C1 segment of cervical spinal cord (tissue), 14 donors: ENCODE results near the gene PRDX5.

Experiments
- DNase-seq, 14 donors: peaks; one replicate each; lab custom pipeline; 2025; lab: John Stamatoyannopoulos, UW

Gene PRDX5

DNA sequence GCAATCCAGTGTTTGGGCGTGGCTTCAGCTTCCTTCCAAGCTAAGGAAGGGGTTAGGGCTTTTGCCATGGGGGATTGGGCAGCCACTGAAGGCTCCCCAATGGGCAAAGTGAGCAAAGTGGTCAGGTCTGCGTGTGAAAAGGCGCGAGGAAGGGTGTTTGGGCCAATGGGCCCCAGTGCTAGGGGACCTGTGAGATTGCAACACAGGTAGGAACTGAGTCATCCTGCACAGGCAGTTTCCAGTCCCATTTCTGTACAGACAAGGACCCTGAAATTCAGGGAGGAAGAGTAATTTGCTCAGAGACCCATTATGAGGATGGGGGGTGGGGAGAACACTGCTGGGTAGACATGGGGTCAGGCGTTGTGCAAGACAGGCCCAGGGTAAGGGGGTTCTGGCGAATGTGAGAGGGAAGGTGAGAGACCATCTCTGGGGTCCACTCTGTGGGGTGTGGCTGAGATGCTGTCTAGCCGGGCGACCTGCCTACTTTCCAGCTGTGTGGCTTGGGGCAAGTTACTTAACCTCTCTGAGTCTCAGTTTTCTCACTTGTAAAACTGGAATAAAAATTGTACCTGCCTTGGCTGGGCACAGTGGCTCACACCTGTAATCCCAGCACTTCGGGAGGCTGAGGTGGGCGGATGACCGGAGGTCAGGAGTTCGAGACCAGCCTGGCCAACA is 29.4 kb downstream of the PRDX5 start:
- no peak for DNase-seq

DNA sequence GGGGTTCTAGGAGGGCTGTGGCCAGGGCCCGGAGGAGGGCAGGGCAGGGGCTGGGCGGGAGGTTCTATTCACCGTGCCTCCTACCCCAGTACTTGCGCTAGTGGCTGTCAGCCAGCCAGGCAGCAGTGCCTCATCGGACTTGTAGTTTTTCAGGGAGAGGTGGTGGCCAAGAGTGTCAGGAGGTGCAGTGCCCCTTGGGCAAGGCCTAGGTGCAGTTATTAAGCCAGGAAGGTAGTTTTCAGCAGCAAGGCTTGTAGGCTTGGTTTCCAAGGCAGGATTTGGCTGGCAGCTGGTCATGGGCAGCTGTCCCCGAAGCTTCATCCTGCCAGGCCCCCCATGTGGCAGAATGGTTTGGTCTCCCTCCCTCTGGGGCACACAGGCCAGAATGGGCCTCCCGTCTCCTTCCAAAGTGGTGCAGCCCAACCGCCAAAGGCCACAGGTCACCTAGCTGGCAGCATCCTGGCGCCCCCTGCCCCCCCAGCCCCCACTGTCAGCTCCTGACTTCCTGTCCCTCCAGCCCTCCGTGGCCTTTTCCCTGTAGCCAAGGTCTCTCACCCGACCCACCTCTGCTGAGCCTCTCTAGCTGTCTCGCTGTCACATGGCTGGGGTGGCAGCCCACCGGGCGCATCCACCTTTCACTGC is 30.6 kb downstream of the PRDX5 start:
- DNase-seq: peak in 3 of 14 donors; percentile 24 to 82 (median 28)

DNA sequence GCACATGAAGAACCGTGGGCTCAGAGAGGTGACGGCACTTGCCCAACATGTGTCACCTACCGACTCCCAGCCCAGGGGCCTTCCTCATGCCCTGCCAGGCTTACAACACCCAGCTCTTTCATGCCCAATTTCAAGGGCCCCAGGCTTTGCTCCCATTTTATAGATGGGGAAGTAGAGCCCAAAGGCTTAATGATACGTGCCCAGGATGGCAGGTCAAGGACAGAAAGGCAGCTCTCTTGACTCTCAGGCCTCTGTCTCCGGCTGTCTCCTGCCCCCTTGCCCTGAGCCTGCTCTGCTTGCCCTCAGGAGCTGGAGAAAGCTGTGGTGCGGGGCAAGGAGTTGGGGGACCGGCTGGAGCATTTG is 31.1 kb downstream of the PRDX5 start:
- no peak for DNase-seq

GRCh38 chr11:64349404-64349803 is 31.5 kb downstream of the PRDX5 start:
- no peak for DNase-seq

GRCh38 chr11:64351136-64351631 is 33.3 kb downstream of the PRDX5 start:
- no peak for DNase-seq

DNA sequence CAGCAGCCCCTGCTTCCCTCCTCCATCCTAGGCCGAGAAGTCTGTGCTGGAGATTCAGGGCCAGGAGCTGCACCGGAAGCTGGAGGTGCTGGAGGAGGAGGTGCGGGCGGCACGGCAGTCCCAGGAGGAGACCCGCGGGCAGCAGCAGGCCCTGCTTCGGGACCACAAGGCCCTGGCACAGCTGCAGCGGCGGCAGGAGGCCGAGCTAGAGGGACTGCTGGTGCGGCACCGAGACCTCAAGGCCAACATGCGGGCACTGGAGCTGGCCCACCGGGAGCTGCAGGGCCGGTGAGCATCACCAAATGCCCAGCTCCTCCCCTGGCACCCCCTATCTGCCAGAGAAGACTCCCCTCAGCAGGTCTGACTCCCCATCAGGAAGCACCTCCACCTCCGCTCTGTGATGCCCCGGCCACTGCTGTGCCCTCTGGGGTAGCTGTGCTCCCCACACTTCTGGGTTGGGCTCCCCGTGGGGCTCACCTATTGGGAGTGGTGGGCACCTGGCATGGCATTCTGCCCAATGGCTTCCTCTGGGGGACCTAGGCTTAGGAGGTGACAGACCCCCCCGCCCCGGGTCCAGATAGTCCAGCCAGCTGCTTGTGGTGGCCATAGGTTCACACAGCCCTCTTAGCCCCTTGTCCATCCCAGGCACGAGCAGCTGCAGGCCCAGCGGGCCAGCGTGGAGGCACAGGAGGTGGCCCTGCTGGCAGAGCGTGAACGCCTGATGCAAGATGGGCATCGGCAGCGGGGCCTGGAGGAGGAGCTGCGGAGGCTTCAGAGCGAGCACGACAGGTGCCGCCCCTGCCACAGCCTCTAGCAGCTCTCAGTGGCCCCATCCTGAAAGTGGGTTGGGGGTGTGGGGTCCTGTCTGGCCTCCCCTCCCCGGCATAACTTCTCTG is 34.4 kb downstream of the PRDX5 start:
- DNase-seq: peak in 1 of 14 donors; percentile 66

- peak in 1 of 14 donors; percentile 22 for DNase-seq
Measured at GRCh38 chr11:64352995-64353714, 35.2 kb downstream of the PRDX5 start.

DNA sequence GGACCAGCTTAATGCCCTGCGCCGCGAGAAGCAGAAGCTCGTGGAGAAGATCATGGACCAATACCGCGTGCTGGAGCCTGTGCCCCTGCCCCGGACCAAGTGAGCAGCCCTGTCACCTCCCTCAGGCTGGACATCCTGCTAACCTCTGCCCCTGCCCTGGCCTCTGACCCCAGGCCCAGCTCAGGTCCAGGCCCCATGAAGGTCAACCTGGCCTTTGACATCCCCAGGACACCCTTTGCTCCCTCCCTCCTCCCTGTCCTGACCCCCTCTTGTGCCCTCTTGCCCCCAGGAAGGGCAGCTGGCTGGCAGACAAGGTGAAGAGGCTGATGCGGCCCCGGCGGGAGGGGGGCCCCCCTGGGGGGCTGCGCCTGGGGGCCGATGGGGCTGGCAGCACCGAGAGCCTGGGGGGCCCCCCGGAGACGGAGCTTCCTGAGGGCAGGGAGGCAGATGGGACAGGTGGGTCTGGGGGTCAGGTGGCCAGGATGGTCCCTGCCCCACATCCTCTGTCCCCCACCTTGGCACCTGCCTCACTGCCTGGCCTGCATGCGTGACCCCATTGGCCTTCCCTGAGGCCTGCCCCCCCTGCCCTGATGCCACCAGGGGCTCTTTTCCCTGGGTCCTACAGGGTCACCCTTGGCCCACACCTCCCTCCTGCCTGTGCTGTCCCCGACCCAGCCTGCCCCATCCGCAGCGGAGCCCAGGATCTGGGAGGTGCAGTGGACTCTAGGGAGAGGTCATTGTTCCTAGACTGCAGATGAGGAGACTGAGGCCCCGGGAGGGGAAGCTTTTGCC is 36.0 kb downstream of the PRDX5 start:
- DNase-seq: no peak

DNA sequence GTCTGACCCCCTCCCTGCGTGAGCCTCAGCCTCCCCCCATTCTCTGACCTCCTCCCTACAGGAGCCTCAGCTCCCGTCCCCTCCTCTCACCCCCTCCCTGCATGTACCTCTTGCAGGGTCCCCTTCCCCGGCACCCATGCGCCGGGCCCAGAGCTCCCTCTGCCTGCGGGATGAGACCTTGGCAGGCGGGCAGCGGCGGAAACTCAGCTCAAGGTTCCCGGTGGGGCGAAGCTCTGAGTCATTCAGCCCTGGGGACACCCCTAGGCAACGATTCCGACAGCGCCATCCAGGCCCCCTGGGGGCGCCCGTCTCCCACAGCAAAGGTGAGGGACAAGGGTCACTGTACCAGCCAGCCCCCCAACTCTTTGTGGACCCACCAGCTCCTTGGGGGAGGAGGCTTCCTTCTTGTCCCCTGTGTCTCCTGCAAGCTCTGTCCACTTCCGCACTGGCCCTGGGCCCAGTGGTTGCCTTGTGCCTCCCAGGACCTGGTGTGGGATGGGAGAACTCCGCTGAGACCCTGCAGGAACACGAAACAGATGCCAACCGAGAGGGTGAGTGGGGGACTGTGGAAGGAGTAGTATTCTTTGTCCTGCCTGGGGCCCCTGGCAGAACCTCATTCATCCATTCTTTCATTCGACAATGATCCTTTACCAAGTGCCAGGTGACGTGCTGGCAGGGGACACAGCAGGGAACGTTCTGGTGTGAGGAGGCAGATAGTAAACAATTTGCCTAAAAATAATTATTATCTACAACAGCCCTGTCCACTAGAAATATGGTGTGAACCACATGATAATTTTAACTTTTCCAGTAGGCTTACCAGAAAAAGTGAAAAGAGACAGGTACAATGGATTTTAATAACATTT is 37.4 kb downstream of the PRDX5 start:
- peak in 11 of 14 donors; percentile 35 to 89 (median 66) for DNase-seq

DNA sequence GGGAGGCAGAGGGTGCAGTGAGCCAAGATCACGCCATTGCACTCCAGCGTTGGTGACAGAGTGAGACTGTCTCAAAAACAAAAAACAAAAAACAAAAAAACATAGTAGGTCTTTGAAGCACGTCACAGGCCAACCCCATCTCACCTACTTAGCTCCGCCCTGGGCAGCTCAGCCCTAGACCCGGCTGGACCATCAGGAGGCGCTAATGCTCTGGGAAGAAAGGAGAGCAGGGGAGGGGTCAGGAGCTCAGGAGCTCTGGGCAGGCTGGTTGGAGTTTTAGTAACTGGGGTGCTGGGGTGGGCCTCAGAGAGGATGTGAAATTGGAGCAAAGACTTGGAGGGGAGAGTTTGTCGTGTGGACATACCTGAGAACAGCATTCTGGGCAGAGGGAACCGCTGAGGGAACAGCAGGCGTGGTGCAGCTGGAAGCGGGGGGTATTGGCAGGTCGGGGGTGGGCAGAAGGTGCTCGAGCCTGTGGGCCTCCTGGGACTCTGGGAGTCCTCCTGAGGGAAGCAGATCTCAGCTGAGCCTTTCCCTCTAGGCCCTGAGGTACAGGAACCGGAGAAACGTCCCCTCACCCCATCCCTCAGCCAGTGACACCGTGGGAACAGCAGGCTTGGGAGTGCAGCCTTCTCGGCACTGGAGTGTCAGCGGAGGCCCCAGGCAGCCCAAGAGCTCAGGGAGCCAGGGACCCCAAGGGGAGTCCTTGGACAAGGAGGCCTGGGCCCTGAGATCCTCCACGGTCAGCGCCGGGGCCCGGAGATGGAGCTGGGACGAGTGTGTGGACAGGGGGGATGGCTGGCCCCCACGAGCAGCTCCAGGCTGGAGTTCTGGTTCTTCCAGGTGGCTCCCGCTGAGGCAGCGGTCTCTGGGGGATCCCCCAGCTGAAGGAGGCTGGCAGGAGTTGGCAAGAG is 38.8 kb downstream of the PRDX5 start:
- DNase-seq: peak in 1 of 14 donors; percentile 68

DNA sequence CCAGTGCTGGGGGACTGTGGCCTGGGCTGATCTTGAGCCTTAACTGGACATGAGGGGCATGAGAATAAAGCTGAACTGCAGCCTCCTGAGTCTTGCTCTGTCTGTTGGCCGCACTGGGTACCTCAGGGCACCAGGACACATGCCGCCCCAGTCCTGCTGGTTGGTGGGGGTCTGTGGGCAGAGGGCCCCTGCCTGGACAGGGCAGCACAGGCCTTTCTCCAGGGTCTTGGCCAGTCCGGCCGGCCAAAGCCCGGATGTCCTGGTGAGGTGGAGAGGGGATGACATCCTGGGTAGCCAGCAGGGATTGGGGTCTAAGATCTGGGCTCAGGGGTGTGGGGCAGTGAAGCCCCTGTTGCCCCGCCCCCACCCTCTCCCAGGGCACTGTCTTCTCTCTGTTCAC is 39.5 kb downstream of the PRDX5 start:
- no peak for DNase-seq

- peak in 1 of 14 donors; percentile 43 for DNase-seq
Measured at GRCh38 chr11:64357904-64358535, 40.1 kb downstream of the PRDX5 start.

DNA sequence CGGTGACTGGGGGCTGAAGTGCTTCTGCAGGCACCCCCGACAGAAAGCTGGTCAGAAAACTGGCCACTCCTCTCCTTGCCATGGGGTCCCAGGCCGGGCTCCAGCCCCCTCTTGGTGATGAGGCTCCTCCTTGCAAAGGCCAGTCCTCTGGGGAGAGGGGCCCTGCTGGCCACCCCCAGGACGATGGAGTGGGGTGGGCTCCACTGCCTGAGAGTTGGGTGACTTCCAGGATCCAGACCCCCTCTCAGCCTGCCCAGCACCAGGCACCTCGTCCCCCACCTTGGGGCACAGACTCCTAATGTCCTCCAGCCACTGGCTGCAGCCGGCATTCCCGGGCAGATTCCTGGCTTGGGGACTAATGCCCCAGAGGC is 40.6 kb downstream of the PRDX5 start:
- no peak for DNase-seq

GRCh38 chr11:64358907-64359711 is 41.2 kb downstream of the PRDX5 start, which contains the start of gene RPS6KA4:
Gene RPS6KA4 (plus strand): TSS chr11:64359162. CDS start chr11:64359236, 74 bp downstream.
- DNase-seq: peak in 11 of 14 donors; percentile 40 to 72 (median 52)

DNA sequence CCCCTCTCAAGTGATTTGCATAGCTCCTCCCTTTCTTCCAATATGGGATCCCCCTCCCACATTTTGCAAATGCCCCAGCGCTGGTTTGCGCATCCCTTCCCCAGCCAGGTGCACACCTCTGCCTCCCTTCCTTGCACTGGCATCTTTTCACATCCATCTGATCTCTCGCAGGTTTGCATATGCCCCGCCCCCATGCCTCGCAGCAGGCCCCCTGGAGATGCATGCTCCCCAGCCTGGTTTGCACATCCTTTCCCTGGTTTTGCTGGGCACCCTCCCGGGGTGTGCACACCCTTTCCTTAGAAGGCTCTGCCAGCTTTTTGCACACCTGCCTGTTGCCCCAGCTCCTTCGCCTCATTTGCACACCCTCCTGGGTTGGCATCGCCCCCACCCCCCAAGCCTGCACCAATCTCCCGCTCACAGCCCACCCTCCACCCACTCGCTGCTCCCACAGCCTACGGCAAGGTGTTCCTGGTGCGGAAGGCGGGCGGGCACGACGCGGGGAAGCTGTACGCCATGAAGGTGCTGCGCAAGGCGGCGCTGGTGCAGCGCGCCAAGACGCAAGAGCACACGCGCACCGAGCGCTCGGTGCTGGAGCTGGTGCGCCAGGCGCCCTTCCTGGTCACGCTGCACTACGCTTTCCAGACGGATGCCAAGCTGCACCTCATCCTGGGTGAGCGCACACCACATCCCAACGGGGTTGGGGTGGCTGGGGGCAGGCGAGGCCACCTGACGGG is 42.0 kb downstream of the PRDX5 start:
- peak in 1 of 14 donors; percentile 70 for DNase-seq

- DNase-seq: no peak
Measured at GRCh38 chr11:64360448-64360921, 42.6 kb downstream of the PRDX5 start.
